Measurements from ENCODE around the gene TTLL12. TPM values are rescaled to one million over a fixed set of nuclear protein-coding genes. Genes with fewer than 3 reads are reported as not detected.

TTLL12 gene
- total RNA-seq, 1 donor from 2014 or later = 21.4 TPM

DNA sequence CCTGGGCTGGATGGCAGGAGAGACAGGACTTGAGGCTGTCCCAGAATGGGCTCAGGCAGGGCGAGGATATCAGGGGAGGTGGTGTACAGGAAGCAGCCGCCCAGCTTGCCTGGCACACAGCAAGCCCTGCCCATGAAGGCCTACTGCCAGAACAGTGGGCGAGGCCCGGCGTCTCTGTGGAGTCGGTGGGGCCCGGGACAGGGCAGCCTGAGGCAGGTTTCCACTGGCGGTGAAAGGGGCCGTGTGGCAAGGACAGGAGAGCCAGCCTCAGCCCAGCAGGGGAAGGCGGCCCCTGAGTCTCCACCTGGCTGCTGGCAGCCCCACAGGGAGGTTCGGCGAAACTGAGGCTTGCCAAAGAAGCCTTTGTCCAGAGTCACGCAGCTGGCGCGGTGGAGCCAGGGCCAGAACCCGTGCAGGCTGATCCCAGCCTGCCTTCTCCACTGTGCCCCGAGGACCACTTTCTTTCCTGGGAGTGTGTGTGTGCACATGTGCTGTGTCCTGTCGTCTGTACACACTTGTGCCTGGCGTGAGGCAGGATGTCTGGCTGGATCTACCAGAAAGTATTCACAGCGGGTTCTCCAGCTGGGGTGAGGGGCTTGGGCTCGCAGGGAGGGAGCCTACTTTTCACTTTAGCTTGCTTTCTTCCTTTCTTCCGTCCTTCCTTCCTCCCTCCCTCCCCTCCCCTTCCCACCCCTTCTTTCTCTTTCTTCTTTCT, 34.4 kb downstream of the TTLL12 start:
- peaks cover 4% of the 10 kb centered on the region for H3K27me3 Mint-ChIP-seq (ENCODE audit: low read depth, unreplicated experiment)
- Histone ChIP-seq H3K4me2 (ENCODE audit: low read length) (peak overlapping the region; percentile 98), H3K79me2 (ENCODE audit: insufficient read depth, low read length) (peaks cover 59% of the 10 kb centered on the region), H3K9me3 (ENCODE audit: insufficient read depth, low read depth, low read length) (no peaks in the 10 kb centered on the region), H3K4me3 (ENCODE audit: insufficient read depth, low read depth, low read length) (peak overlapping the region; percentile 71), H3K36me3 (ENCODE audit: insufficient read depth, low read length) (no peaks in the 10 kb centered on the region), H2AFZ (ENCODE audit: low read depth, low read length) (peak overlapping the region; percentile 72), H3K27me3 (ENCODE audit: insufficient read depth, low read length) (no peaks in the 10 kb centered on the region), H3K27ac (ENCODE audit: low read depth, low read length) (peak overlapping the region; percentile 50), H4K20me1 (ENCODE audit: insufficient read depth, low read length) (peaks cover 39% of the 10 kb centered on the region), H3K9ac (ENCODE audit: low read length) (peak overlapping the region; percentile 86), H3K4me1 (ENCODE audit: insufficient read depth, low read length) (peaks cover 9% of the 10 kb centered on the region)
- H3K9me3 Mint-ChIP-seq (ENCODE audit: unreplicated experiment) = no peaks in the 10 kb centered on the region
- no peak for FAIRE-seq
- peak overlapping the region; percentile 68 for H3K27ac Mint-ChIP-seq (ENCODE audit: unreplicated experiment)
- TF ChIP-seq EZH2 (IDR thresholded peaks at IDR 0.05; ENCODE audit: insufficient read depth, low read length) = no peak
- TF ChIP-seq, protein P1, sequence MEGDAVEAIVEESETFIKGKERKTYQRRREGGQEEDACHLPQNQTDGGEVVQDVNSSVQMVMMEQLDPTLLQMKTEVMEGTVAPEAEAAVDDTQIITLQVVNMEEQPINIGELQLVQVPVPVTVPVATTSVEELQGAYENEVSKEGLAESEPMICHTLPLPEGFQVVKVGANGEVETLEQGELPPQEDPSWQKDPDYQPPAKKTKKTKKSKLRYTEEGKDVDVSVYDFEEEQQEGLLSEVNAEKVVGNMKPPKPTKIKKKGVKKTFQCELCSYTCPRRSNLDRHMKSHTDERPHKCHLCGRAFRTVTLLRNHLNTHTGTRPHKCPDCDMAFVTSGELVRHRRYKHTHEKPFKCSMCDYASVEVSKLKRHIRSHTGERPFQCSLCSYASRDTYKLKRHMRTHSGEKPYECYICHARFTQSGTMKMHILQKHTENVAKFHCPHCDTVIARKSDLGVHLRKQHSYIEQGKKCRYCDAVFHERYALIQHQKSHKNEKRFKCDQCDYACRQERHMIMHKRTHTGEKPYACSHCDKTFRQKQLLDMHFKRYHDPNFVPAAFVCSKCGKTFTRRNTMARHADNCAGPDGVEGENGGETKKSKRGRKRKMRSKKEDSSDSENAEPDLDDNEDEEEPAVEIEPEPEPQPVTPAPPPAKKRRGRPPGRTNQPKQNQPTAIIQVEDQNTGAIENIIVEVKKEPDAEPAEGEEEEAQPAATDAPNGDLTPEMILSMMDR (IDR thresholded peaks at IDR 0.05; ENCODE audit: insufficient read depth, low read depth, low read length) = no peak
- peak overlapping the region; percentile 93 for H3K4me3 Mint-ChIP-seq (ENCODE audit: unreplicated experiment)
- H3K4me1 Mint-ChIP-seq (ENCODE audit: low read depth, unreplicated experiment) = peaks cover 4% of the 10 kb centered on the region
- peaks cover 2% of the 10 kb centered on the region for H3K36me3 Mint-ChIP-seq (ENCODE audit: low read depth, unreplicated experiment)
- DNase-seq (ENCODE audit: low read depth) = peak; percentile 27

- no peak for DNase-seq (ENCODE audit: low read depth)
- peaks cover 54% of the 10 kb centered on the region for H3K79me2 ChIP-seq (ENCODE audit: insufficient read depth, low read length)
- peak overlapping the region; percentile 81 for H3K4me3 Mint-ChIP-seq (ENCODE audit: unreplicated experiment)
- H3K36me3 ChIP-seq (ENCODE audit: insufficient read depth, low read length) = no peaks in the 10 kb centered on the region
- H3K4me1 Mint-ChIP-seq (ENCODE audit: low read depth, unreplicated experiment) = peaks cover 4% of the 10 kb centered on the region
- TF ChIP-seq, protein P1 (IDR thresholded peaks at IDR 0.05; ENCODE audit: insufficient read depth, low read depth, low read length) = no peak
- TF ChIP-seq EZH2 (IDR thresholded peaks at IDR 0.05; ENCODE audit: insufficient read depth, low read length) = no peak
- no peaks in the 10 kb centered on the region for H3K27me3 ChIP-seq (ENCODE audit: insufficient read depth, low read length)
- peaks cover 9% of the 10 kb centered on the region for H3K4me1 ChIP-seq (ENCODE audit: insufficient read depth, low read length)
- peak overlapping the region; percentile 72 for H2AFZ ChIP-seq (ENCODE audit: low read depth, low read length)
- H3K9ac ChIP-seq (ENCODE audit: low read length) = peak overlapping the region; percentile 86
- H3K9me3 Mint-ChIP-seq (ENCODE audit: unreplicated experiment) = no peaks in the 10 kb centered on the region
- H3K36me3 Mint-ChIP-seq (ENCODE audit: low read depth, unreplicated experiment) = peaks cover 2% of the 10 kb centered on the region
- peaks cover 35% of the 10 kb centered on the region for H4K20me1 ChIP-seq (ENCODE audit: insufficient read depth, low read length)
- H3K27ac Mint-ChIP-seq (ENCODE audit: unreplicated experiment) = no peak overlapping the region
- H3K9me3 ChIP-seq (ENCODE audit: insufficient read depth, low read depth, low read length) = no peaks in the 10 kb centered on the region
- peaks cover 4% of the 10 kb centered on the region for H3K27me3 Mint-ChIP-seq (ENCODE audit: low read depth, unreplicated experiment)
- H3K4me3 ChIP-seq (ENCODE audit: insufficient read depth, low read depth, low read length) = peak overlapping the region; percentile 71
- no peak for FAIRE-seq
- peak overlapping the region; percentile 50 for H3K27ac ChIP-seq (ENCODE audit: low read depth, low read length)
- H3K4me2 ChIP-seq (ENCODE audit: low read length) = peak overlapping the region; percentile 98
These were observed 35.0 kb downstream of the TTLL12 start for GRCh38 chr22:43152003-43152356.

All from astrocyte (in vitro differentiated cells and primary cell).